22Rv1 (cell line): Measurements from ENCODE around the gene ADORA1.

ENCODE experiments used
- CTCF ChIP-seq: fragments of 450-650 bp; IDR thresholded peaks from 2 replicates; pipeline ENCODE4 v1.5.1; 2017; ENCODE audit warnings: mild to moderate bottlenecking
- ZFX ChIP-seq: fragments of 450-650 bp; IDR thresholded peaks from 2 replicates; pipeline ENCODE4 v1.6.1; 2017; ENCODE audit warnings: antibody characterized with exemption, borderline replicate concordance

- no peak for TF ChIP-seq CTCF
- no peak for TF ChIP-seq ZFX
These were observed 31.0 kb upstream of the ADORA1 start for GRCh38 chr1:203096566-203096965.
